ENCODE results near the gene RAB4A. TPM values are rescaled to one million over a fixed set of nuclear protein-coding genes. Genes with fewer than 3 reads are reported as not detected.
A peak's percentile ranks its signal among the peaks of the same experiment; 100 is the strongest.

Gene RAB4A
- total RNA-seq, 1 donor from 2014 or later = 51.5 TPM

- DNase-seq (no peak), ATAC-seq (peak; percentile 53 to 58)
- H3K27ac ChIP-seq = no peak overlapping the region
- intact Hi-C loops (cut with DNase I) = no loop called here
- peaks cover 33% of the 10 kb centered on the region for H3K4me1 ChIP-seq
- no peak for TF ChIP-seq CTCF (IDR thresholded peaks at IDR 0.05)
- H3K9me3 ChIP-seq = no peaks in the 10 kb centered on the region
- no peaks in the 10 kb centered on the region for H3K36me3 ChIP-seq
- H3K27me3 ChIP-seq (ENCODE audit: low read depth) = no peaks in the 10 kb centered on the region
- no peak overlapping the region for H3K4me3 ChIP-seq
Measured at GRCh38 chr1:229273507-229274232, 2.8 kb downstream of the RAB4A start.

GRCh38 chr1:229275005-229275404, 4.1 kb downstream of the RAB4A start:
- DNase-seq (no peak), ATAC-seq (no peak)
- H3K4me1 ChIP-seq = peaks cover 41% of the 10 kb centered on the region
- H3K27ac ChIP-seq = no peak overlapping the region
- H3K9me3 ChIP-seq = no peaks in the 10 kb centered on the region
- H3K4me3 ChIP-seq = no peak overlapping the region
- H3K36me3 ChIP-seq = no peaks in the 10 kb centered on the region
- no peaks in the 10 kb centered on the region for H3K27me3 ChIP-seq (ENCODE audit: low read depth)
- intact Hi-C loops (cut with DNase I) = no loop called here
- TF ChIP-seq CTCF (IDR thresholded peaks at IDR 0.05) = no peak

GRCh38 chr1:229278120-229278741, 7.3 kb downstream of the RAB4A start:
- ATAC-seq = no peak
- no peaks in the 10 kb centered on the region for H3K9me3 ChIP-seq
- no peak overlapping the region for H3K4me3 ChIP-seq
- H3K36me3 ChIP-seq = no peaks in the 10 kb centered on the region
- no peak for TF ChIP-seq CTCF (IDR thresholded peaks at IDR 0.05)
- H3K4me1 ChIP-seq = peaks cover 28% of the 10 kb centered on the region
- DNase-seq = no peak
- H3K27ac ChIP-seq = no peak overlapping the region
- intact Hi-C loops (cut with DNase I) = no loop called here
- H3K27me3 ChIP-seq (ENCODE audit: low read depth) = no peaks in the 10 kb centered on the region

- no peak for DNase-seq
- ATAC-seq = no peak
- Histone ChIP-seq H3K4me3 (no peak overlapping the region), H3K27ac (no peak overlapping the region), H3K9me3 (no peaks in the 10 kb centered on the region), H3K4me1 (peaks cover 18% of the 10 kb centered on the region), H3K36me3 (no peaks in the 10 kb centered on the region), H3K27me3 (ENCODE audit: low read depth) (no peaks in the 10 kb centered on the region)
- intact Hi-C loops (cut with DNase I) = no loop called here
- TF ChIP-seq CTCF (IDR thresholded peaks at IDR 0.05) = no peak
Measured at GRCh38 chr1:229279242-229279641, 8.3 kb downstream of the RAB4A start.

GRCh38 chr1:229280037-229280828, 9.3 kb downstream of the RAB4A start:
- Histone ChIP-seq H3K27ac (no peak overlapping the region), H3K4me3 (no peak overlapping the region), H3K4me1 (peaks cover 11% of the 10 kb centered on the region), H3K9me3 (no peaks in the 10 kb centered on the region), H3K36me3 (no peaks in the 10 kb centered on the region), H3K27me3 (ENCODE audit: low read depth) (no peaks in the 10 kb centered on the region)
- intact Hi-C loops (cut with DNase I) = no loop called here
- no peak for TF ChIP-seq CTCF (IDR thresholded peaks at IDR 0.05)
- ATAC-seq (no peak), DNase-seq (no peak)
